ENCODE measurements around the gene SLC5A9. TPM values are rescaled to one million over a fixed set of nuclear protein-coding genes. Genes with fewer than 3 reads are reported as not detected.

SLC5A9 gene
- total RNA-seq, 1 experiment from 2014 or later, result not detected

GRCh38 chr1:48203287-48203900, 19.1 kb upstream of the SLC5A9 start:
- POLR2A ChIA-PET, result no interaction called here
- CTCF ChIA-PET, result interaction anchor here (0.7 to 2.3 kb wide), 13 partner anchors 9 to 465 kb away, joined by 3 to 48 read pairs (median 4); partner anchors contain the start of gene TRABD2B
- TF ChIP-seq RAD21 (IDR thresholded peaks at IDR 0.05; ENCODE audit: low read depth) (peak; percentile 48), EZH2 (IDR thresholded peaks at IDR 0.05) (no peak), CTCF (IDR thresholded peaks at IDR 0.05 in 2 of 3, conservative IDR thresholded peaks at IDR 0.05 in 1 of 3; ENCODE audit: borderline replicate concordance in 1 of 3, insufficient read depth in 1 of 3, low read depth in 2 of 3, low read length in 2 of 3) (peak; percentile 45 to 64 (median 57); a peak in 4 of 6 replicates)
- no peak overlapping the region for H3K4me3 ChIP-seq (replicated peaks in 1 of 2; ENCODE audit: low read depth in 1 of 2, low read length in 2 of 2)
- peaks cover 11% of the 10 kb centered on the region; the same call in 1 of the 2 replicates for H3K27me3 ChIP-seq (ENCODE audit: insufficient read depth, low read length)
- no peaks in the 10 kb centered on the region for H3K79me2 ChIP-seq (ENCODE audit: insufficient read depth, low read length)
- H4K20me1 ChIP-seq (ENCODE audit: insufficient read depth), result no peaks in the 10 kb centered on the region
- ATAC-seq, result peak; percentile 73
- H3K36me3 ChIP-seq (ENCODE audit: control insufficient read depth in 1 of 2, insufficient read depth in 2 of 2, low read length in 2 of 2), result no peaks in the 10 kb centered on the region
- H3K27ac ChIP-seq (ENCODE audit: low read depth, low read length), result no peak overlapping the region
- no peaks in the 10 kb centered on the region for H3K9me2 ChIP-seq (ENCODE audit: insufficient read depth)
- intact Hi-C loops (cut with micrococcal nuclease), result loop anchor here (1.0 to 5.0 kb wide), 3 partner anchors 33 to 294 kb away; partner anchors contain the start of gene TRABD2B
- no peaks in the 10 kb centered on the region for H3K4me1 ChIP-seq (ENCODE audit: control insufficient read depth in 1 of 2, insufficient read depth in 2 of 2, low read length in 2 of 2)
- H3K4me2 ChIP-seq (ENCODE audit: low read length), result no peak overlapping the region
- no peak overlapping the region for H2AFZ ChIP-seq (ENCODE audit: low read depth, low read length, poor library complexity, severe bottlenecking)
- RAD21 ChIA-PET (ENCODE audit: low non-redundant PET in 1 of 2, low total read pairs in 2 of 2, uncharacterized antibody in 2 of 2, unreplicated experiment in 2 of 2), result interaction anchor here (0.5 to 1.0 kb wide), 3 partner anchors 94 to 428 kb away, joined by 3 to 5 read pairs (median 5); no protein-coding TSS in a partner anchor
- BruUV-seq (replicated peaks), result no TSS peak
- no peaks in the 10 kb centered on the region for H3K9me3 ChIP-seq (ENCODE audit: control insufficient read depth in 1 of 2, insufficient read depth in 1 of 2, low read depth in 1 of 2, low read length in 2 of 2)
- no peak overlapping the region for H3K9ac ChIP-seq (ENCODE audit: low read length)
- peak; percentile 23 for DNase-seq (ENCODE audit: low read depth, low spot score)

GRCh38 chr1:48205522-48205921, 17.0 kb upstream of the SLC5A9 start:
- no peak overlapping the region for H2AFZ ChIP-seq (ENCODE audit: low read depth, low read length, poor library complexity, severe bottlenecking)
- intact Hi-C loops (cut with micrococcal nuclease), result no loop called here
- ChIA-PET RAD21 (ENCODE audit: low non-redundant PET in 1 of 2, low total read pairs in 2 of 2, uncharacterized antibody in 2 of 2, unreplicated experiment in 2 of 2) (no interaction called here), POLR2A (no interaction called here), CTCF (no interaction called here)
- no peak for TF ChIP-seq ZNF274 (IDR thresholded peaks at IDR 0.05; ENCODE audit: low read depth, low read length)
- no peak for TF ChIP-seq CTCF (IDR thresholded peaks at IDR 0.05 in 2 of 3, conservative IDR thresholded peaks at IDR 0.05 in 1 of 3; ENCODE audit: borderline replicate concordance in 1 of 3, insufficient read depth in 1 of 3, low read depth in 2 of 3, low read length in 2 of 3)
- TF ChIP-seq JUND (IDR thresholded peaks at IDR 0.05), result no peak
- no peak for TF ChIP-seq MAX (IDR thresholded peaks at IDR 0.05)
- H3K4me1 ChIP-seq (ENCODE audit: control insufficient read depth in 1 of 2, insufficient read depth in 2 of 2, low read length in 2 of 2), result no peaks in the 10 kb centered on the region
- no peak for ATAC-seq
- no peaks in the 10 kb centered on the region for H3K9me2 ChIP-seq (ENCODE audit: insufficient read depth)
- peaks cover 7% of the 10 kb centered on the region; the same call in 1 of the 2 replicates for H3K27me3 ChIP-seq (ENCODE audit: insufficient read depth, low read length)
- no peak overlapping the region for H3K4me2 ChIP-seq (ENCODE audit: low read length)
- no peaks in the 10 kb centered on the region for H3K9me3 ChIP-seq (ENCODE audit: control insufficient read depth in 1 of 2, insufficient read depth in 1 of 2, low read depth in 1 of 2, low read length in 2 of 2)
- DNase-seq (ENCODE audit: low read depth, low spot score), result no peak
- H3K9ac ChIP-seq (ENCODE audit: low read length), result no peak overlapping the region
- no peak overlapping the region for H3K27ac ChIP-seq (ENCODE audit: low read depth, low read length)
- no TSS peak for BruUV-seq (replicated peaks)
- H4K20me1 ChIP-seq (ENCODE audit: insufficient read depth), result no peaks in the 10 kb centered on the region
- H3K36me3 ChIP-seq (ENCODE audit: control insufficient read depth in 1 of 2, insufficient read depth in 2 of 2, low read length in 2 of 2), result no peaks in the 10 kb centered on the region
- H3K4me3 ChIP-seq (replicated peaks in 1 of 2; ENCODE audit: low read depth in 1 of 2, low read length in 2 of 2), result no peak overlapping the region
- H3K79me2 ChIP-seq (ENCODE audit: insufficient read depth, low read length), result no peaks in the 10 kb centered on the region

All from HCT116 (cell line).